Fibroblast of upper back skin (primary cell): ENCODE results near the gene RITA1.
A peak's percentile ranks its signal among the peaks of the same experiment; 100 is the strongest.
"Not testable (repeated sequence)": the region's sequence is repeated elsewhere in the genome, so short reads cannot be mapped to it uniquely, and the experiment has no call there.

Experiments used
- DNase-seq: peaks from one replicate; pipeline ENCODE4 v3.0.0-alpha.2; 2013

RITA1 gene

GRCh38 chr12:113204804-113205203, 19.3 kb downstream of the RITA1 start:
- no peak for DNase-seq

GRCh38 chr12:113206802-113207201, 21.3 kb downstream of the RITA1 start:
- DNase-seq: not testable (repeated sequence)

- peak; percentile 51 for DNase-seq
These were observed 22.1 kb downstream of the RITA1 start for GRCh38 chr12:113207613-113208040.

GRCh38 chr12:113208041-113208934, 22.8 kb downstream of the RITA1 start:
- DNase-seq: no peak

GRCh38 chr12:113211160-113211559, 25.6 kb downstream of the RITA1 start:
- no peak for DNase-seq

- DNase-seq: peak; percentile 97
These were observed 29.4 kb downstream of the RITA1 start for GRCh38 chr12:113214895-113215400.

GRCh38 chr12:113216027-113216426, 30.5 kb downstream of the RITA1 start:
- no peak for DNase-seq

- DNase-seq: no peak
These were observed 35.2 kb downstream of the RITA1 start for GRCh38 chr12:113220593-113221180.

- DNase-seq: peak; percentile 100
These were observed 35.9 kb downstream of the RITA1 start, which contains the start of gene TPCN1 for GRCh38 chr12:113221181-113221996. Gene TPCN1 (plus strand): TSS chr12:113221464. CDS start chr12:113226853, 5,389 bp downstream.

GRCh38 chr12:113221997-113222729, 36.6 kb downstream of the RITA1 start:
- DNase-seq: no peak

- peak; percentile 85 for DNase-seq
These were observed 37.4 kb downstream of the RITA1 start for GRCh38 chr12:113222730-113223531.

- DNase-seq: no peak
These were observed 39.4 kb downstream of the RITA1 start for GRCh38 chr12:113224955-113225354.

- DNase-seq: no peak
These were observed 41.4 kb downstream of the RITA1 start for GRCh38 chr12:113226696-113227568.

GRCh38 chr12:113227686-113228391, 42.3 kb downstream of the RITA1 start:
- no peak for DNase-seq

GRCh38 chr12:113228394-113229028, 43.0 kb downstream of the RITA1 start:
- no peak for DNase-seq

GRCh38 chr12:113230315-113231234, 45.1 kb downstream of the RITA1 start:
- DNase-seq: no peak

GRCh38 chr12:113231235-113232088, 45.9 kb downstream of the RITA1 start:
- peak; percentile 83 for DNase-seq
